Adrenal gland (tissue), 5 donors: ENCODE data around the gene DHX38.
"Not testable (repeated sequence)": the region's sequence is repeated elsewhere in the genome, so short reads cannot be mapped to it uniquely, and the experiment has no call there.

ENCODE experiments used
- POLR2A ChIP-seq, 2 donors: fragments of 450-650 bp; IDR thresholded peaks; one replicate each; pipeline ENCODE4 v1.6.1; 2017; ENCODE audit warnings: antibody characterized with exemption in 2 of 2, mild to moderate bottlenecking in 2 of 2, moderate library complexity in 1 of 2
- TF ChIP-seq, protein P1 (sequence below), 6 experiments: fragments of 450-650 bp in 4 of 6; fragments of 200-600 bp in 2 of 6; sonication (generic) in 1 of 6; IDR thresholded peaks; 1 replicate in 5 of 6; 2 replicates in 1 of 6; pipeline versions ENCODE4 v1.5.1 to v1.8.0; 2016 to 2021; ENCODE audit warnings: antibody characterized with exemption in 6 of 6, mild to moderate bottlenecking in 2 of 6, moderate library complexity in 1 of 6
- donor health status: DM: no; HTN: no; CAD: no.

DNA sequence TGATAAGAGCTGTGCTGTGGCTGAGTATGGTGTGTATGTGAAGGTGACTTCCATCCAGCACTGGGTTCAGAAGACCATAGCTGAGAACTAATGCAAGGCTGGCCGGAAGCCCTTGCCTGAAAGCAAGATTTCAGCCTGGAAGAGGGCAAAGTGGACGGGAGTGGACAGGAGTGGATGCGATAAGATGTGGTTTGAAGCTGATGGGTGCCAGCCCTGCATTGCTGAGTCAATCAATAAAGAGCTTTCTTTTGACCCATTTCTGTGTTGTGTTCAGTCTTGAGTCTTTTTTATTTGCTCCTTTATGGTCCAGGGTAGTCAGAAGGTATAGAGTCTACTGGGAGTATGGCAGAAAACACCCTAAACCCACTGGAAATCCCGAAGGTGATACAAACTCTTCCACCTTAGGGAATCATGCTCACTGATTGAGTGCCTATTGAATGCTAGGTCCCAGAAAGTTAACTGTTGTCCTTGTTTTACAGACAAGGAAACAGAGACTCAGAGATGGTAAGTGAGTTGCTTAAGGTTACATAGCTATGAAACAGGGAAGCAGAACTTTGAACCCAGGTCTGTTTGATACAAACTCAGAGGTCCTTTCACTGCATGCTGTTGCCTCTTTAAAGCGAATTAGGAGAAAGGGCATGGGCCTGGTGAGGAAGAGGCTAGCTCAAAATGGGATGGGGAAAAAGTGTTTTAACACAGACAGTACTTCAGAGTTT is 16.5 kb upstream of the DHX38 start:
- TF ChIP-seq, protein P1, sequence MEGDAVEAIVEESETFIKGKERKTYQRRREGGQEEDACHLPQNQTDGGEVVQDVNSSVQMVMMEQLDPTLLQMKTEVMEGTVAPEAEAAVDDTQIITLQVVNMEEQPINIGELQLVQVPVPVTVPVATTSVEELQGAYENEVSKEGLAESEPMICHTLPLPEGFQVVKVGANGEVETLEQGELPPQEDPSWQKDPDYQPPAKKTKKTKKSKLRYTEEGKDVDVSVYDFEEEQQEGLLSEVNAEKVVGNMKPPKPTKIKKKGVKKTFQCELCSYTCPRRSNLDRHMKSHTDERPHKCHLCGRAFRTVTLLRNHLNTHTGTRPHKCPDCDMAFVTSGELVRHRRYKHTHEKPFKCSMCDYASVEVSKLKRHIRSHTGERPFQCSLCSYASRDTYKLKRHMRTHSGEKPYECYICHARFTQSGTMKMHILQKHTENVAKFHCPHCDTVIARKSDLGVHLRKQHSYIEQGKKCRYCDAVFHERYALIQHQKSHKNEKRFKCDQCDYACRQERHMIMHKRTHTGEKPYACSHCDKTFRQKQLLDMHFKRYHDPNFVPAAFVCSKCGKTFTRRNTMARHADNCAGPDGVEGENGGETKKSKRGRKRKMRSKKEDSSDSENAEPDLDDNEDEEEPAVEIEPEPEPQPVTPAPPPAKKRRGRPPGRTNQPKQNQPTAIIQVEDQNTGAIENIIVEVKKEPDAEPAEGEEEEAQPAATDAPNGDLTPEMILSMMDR (IDR thresholded peaks at IDR 0.05): not testable (repeated sequence)
- TF ChIP-seq POLR2A (IDR thresholded peaks at IDR 0.05): not testable (repeated sequence)
